Measurements from ENCODE around the gene ADH1C.
"Not testable (repeated sequence)": the region's sequence is repeated elsewhere in the genome, so short reads cannot be mapped to it uniquely, and the experiment has no call there.

ADH1C gene

GRCh38 chr4:99359480-99360204 is 7.1 kb upstream of the ADH1C start:
- in situ Hi-C loops (cut with HindIII; ENCODE audit: low sequenced_read_pairs), result no loop called here

GRCh38 chr4:99357948-99358347 is 5.4 kb upstream of the ADH1C start:
- in situ Hi-C loops (cut with HindIII; ENCODE audit: low sequenced_read_pairs), result no loop called here

GRCh38 chr4:99356992-99357391 is 4.4 kb upstream of the ADH1C start:
- in situ Hi-C loops (cut with HindIII; ENCODE audit: low sequenced_read_pairs), result no loop called here

- in situ Hi-C loops (cut with HindIII; ENCODE audit: low sequenced_read_pairs), result not testable (repeated sequence)
These were observed 3.6 kb upstream of the ADH1C start for GRCh38 chr4:99356149-99356548.

- in situ Hi-C loops (cut with HindIII; ENCODE audit: low sequenced_read_pairs), result no loop called here
These were observed 1.1 kb downstream of the ADH1C start for GRCh38 chr4:99351487-99351886.

- in situ Hi-C loops (cut with HindIII; ENCODE audit: low sequenced_read_pairs), result no loop called here
These were observed 3.2 kb downstream of the ADH1C start for GRCh38 chr4:99349338-99349737.

GRCh38 chr4:99342624-99343023 is 9.9 kb downstream of the ADH1C start:
- in situ Hi-C loops (cut with HindIII; ENCODE audit: low sequenced_read_pairs), result not testable (repeated sequence)

GRCh38 chr4:99341426-99341825 is 11.1 kb downstream of the ADH1C start:
- in situ Hi-C loops (cut with HindIII; ENCODE audit: low sequenced_read_pairs), result no loop called here

- in situ Hi-C loops (cut with HindIII; ENCODE audit: low sequenced_read_pairs), result no loop called here
These were observed 13.4 kb downstream of the ADH1C start for GRCh38 chr4:99339172-99339571.

- in situ Hi-C loops (cut with HindIII; ENCODE audit: low sequenced_read_pairs), result no loop called here
These were observed 16.0 kb downstream of the ADH1C start for GRCh38 chr4:99336553-99336952.

GRCh38 chr4:99334880-99335279 is 17.7 kb downstream of the ADH1C start:
- in situ Hi-C loops (cut with HindIII; ENCODE audit: low sequenced_read_pairs), result no loop called here

GRCh38 chr4:99330648-99331047 is 21.9 kb downstream of the ADH1C start:
- in situ Hi-C loops (cut with HindIII; ENCODE audit: low sequenced_read_pairs), result no loop called here

- in situ Hi-C loops (cut with HindIII; ENCODE audit: low sequenced_read_pairs), result no loop called here
These were observed 22.7 kb downstream of the ADH1C start for GRCh38 chr4:99329876-99330275.

GRCh38 chr4:99324979-99325378 is 27.6 kb downstream of the ADH1C start:
- in situ Hi-C loops (cut with HindIII; ENCODE audit: low sequenced_read_pairs), result no loop called here

- in situ Hi-C loops (cut with HindIII; ENCODE audit: low sequenced_read_pairs), result no loop called here
These were observed 28.2 kb downstream of the ADH1C start for GRCh38 chr4:99324361-99324760.

- in situ Hi-C loops (cut with HindIII; ENCODE audit: low sequenced_read_pairs), result no loop called here
These were observed 28.8 kb downstream of the ADH1C start for GRCh38 chr4:99323756-99324155.

- in situ Hi-C loops (cut with HindIII; ENCODE audit: low sequenced_read_pairs), result no loop called here
These were observed 31.0 kb downstream of the ADH1C start, which contains the start of gene ADH1B for GRCh38 chr4:99321241-99322191. ADH1B (minus strand) TSS chr4:99321401; CDS start chr4:99321331, 70 bp downstream.

GRCh38 chr4:99317811-99318210 is 34.7 kb downstream of the ADH1C start:
- in situ Hi-C loops (cut with HindIII; ENCODE audit: low sequenced_read_pairs), result not testable (repeated sequence)

GRCh38 chr4:99317354-99317753 is 35.2 kb downstream of the ADH1C start:
- in situ Hi-C loops (cut with HindIII; ENCODE audit: low sequenced_read_pairs), result no loop called here

GRCh38 chr4:99315839-99316238 is 36.7 kb downstream of the ADH1C start:
- in situ Hi-C loops (cut with HindIII; ENCODE audit: low sequenced_read_pairs), result no loop called here

GRCh38 chr4:99314211-99314610 is 38.3 kb downstream of the ADH1C start:
- in situ Hi-C loops (cut with HindIII; ENCODE audit: low sequenced_read_pairs), result no loop called here

GRCh38 chr4:99310389-99310788 is 42.2 kb downstream of the ADH1C start:
- in situ Hi-C loops (cut with HindIII; ENCODE audit: low sequenced_read_pairs), result no loop called here

Measured in DLD1 (cell line).